GM12878 (cell line): ENCODE data around the gene MRPL42.

Experiments used
- EZH2 ChIP-seq: IDR thresholded peaks from 2 replicates; pipeline ENCODE4 v1.6.1; 2012; ENCODE audit warnings: low read depth, mild to moderate bottlenecking, control low read depth, inconsistent platforms, low read length, borderline replicate concordance; ENCODE audit not compliant: control insufficient read depth
- JUND ChIP-seq: IDR thresholded peaks from 2 replicates; pipeline ENCODE4 v1.6.1; 2012; ENCODE audit warnings: low read depth, mild to moderate bottlenecking, low read length, improper control_type of control experiment, moderate library complexity
- TARDBP ChIP-seq: IDR thresholded peaks from 2 replicates; pipeline ENCODE4 v1.6.1; 2016; ENCODE audit warnings: borderline replicate concordance
- YY1 ChIP-seq: IDR thresholded peaks from 2 replicates; pipeline ENCODE4 v1.6.1; 2011; ENCODE audit warnings: low read depth, mild to moderate bottlenecking, low read length

- TF ChIP-seq EZH2 (no peak), YY1 (no peak), JUND (no peak), TARDBP (no peak)
Observed at GRCh38 chr12:93521225-93522080, 54.1 kb downstream of the MRPL42 start.
